ENCODE results near the gene ERCC5. TPM values are rescaled to one million over a fixed set of nuclear protein-coding genes. Genes with fewer than 3 reads are reported as not detected.

The ERCC5 gene
- total and polyA plus RNA-seq, 3 donors from 2014 or later: 43.9 to 54.9 (median 49.9) TPM

DNA sequence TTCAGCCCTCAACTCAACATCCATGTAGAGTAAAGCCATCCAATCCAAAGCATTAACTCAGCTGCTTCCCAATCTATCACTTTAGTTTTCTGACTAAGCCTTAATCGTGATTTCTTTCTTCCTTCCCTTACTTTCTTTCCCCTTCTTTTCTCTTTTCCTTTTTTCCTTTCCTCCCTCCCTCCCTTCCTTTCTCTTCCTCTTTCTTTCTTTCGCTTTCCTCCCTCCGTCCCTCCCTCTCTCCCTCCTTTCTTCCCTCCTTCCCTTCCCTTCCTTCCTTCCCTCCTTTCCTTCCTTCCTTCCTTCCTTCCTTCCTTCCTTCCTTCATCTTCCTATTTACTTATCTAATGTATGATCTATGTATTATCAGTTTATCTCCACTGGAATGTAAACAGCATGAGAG, 71.2 kb downstream of the ERCC5 start:
- Histone ChIP-seq H3K4me3 (no peak overlapping the region), H3K4me1 (no peaks in the 10 kb centered on the region), H3K9me3 (no peaks in the 10 kb centered on the region), H3K36me3 (ENCODE audit: low read depth, missing control alignments) (peaks cover 3% of the 10 kb centered on the region), H3K27me3 (no peaks in the 10 kb centered on the region), H3K27ac (no peak overlapping the region)
- no peak for DNase-seq
- intact Hi-C loops (cut with DNase I; ENCODE audit: low total_unique reads): no loop called here
- 58 to 67% methylated on average over 3 of the region's 3 CpGs for WGBS, 2 donors
- no peak for TF ChIP-seq POLR2A (IDR thresholded peaks at IDR 0.05)
- TF ChIP-seq, protein P1, sequence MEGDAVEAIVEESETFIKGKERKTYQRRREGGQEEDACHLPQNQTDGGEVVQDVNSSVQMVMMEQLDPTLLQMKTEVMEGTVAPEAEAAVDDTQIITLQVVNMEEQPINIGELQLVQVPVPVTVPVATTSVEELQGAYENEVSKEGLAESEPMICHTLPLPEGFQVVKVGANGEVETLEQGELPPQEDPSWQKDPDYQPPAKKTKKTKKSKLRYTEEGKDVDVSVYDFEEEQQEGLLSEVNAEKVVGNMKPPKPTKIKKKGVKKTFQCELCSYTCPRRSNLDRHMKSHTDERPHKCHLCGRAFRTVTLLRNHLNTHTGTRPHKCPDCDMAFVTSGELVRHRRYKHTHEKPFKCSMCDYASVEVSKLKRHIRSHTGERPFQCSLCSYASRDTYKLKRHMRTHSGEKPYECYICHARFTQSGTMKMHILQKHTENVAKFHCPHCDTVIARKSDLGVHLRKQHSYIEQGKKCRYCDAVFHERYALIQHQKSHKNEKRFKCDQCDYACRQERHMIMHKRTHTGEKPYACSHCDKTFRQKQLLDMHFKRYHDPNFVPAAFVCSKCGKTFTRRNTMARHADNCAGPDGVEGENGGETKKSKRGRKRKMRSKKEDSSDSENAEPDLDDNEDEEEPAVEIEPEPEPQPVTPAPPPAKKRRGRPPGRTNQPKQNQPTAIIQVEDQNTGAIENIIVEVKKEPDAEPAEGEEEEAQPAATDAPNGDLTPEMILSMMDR (IDR thresholded peaks at IDR 0.05): no peak

DNA sequence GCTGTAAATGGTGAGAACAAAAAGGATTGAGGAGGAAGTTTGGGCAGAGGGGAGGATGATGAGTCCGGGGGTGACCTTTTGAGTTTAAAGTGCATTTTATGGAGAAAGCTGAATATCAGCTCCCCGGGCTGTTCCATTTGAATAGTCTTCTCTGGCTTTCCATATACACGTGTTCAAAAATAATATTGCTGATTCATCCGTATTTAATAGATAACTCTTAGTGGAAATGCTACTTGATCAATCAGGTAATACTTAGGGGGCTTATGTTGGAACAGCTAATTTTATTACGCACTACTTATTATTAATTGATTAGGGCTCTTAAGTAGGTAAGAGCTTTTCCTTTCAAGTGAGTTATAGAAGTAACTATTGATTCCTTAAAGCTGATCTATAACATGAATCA, 76.4 kb downstream of the ERCC5 start:
- H3K27ac ChIP-seq: no peak overlapping the region
- no peaks in the 10 kb centered on the region for H3K4me1 ChIP-seq
- H3K4me3 ChIP-seq: no peak overlapping the region
- DNase-seq: no peak
- H3K36me3 ChIP-seq (ENCODE audit: low read depth, missing control alignments): no peaks in the 10 kb centered on the region
- no peaks in the 10 kb centered on the region for H3K9me3 ChIP-seq
- no peaks in the 10 kb centered on the region for H3K27me3 ChIP-seq
- intact Hi-C loops (cut with DNase I; ENCODE audit: low total_unique reads): no loop called here
- 80 to 89% methylated on average over 5 of the region's 5 CpGs for whole genome bisulfite sequencing, 2 donors
- TF ChIP-seq, protein P1 (IDR thresholded peaks at IDR 0.05): no peak
- TF ChIP-seq POLR2A (IDR thresholded peaks at IDR 0.05): no peak

Other genes with a start within 250 kb of the ERCC5 start
- 100 to 1,000 TPM in 1 of 2 donors, 10 to 100 TPM in 1; 86.2 to 112 TPM for gene TPP2, start 249.0 kb upstream of the ERCC5 start, total RNA-seq
- gene TPP2, start 249.0 kb upstream of the ERCC5 start, polyA plus RNA-seq (ENCODE audit: insufficient read depth, low read depth, low replicate concordance): 171 TPM
- gene METTL21C, start 151.0 kb upstream of the ERCC5 start, total RNA-seq: under 1 TPM in 1 of 2 donors, not detected in 1; 0.25 TPM
- gene METTL21C, start 151.0 kb upstream of the ERCC5 start, polyA plus RNA-seq (ENCODE audit: insufficient read depth, low read depth, low replicate concordance): 1.8 TPM
- 100 to 1,000 TPM in 1 of 2 donors, 10 to 100 TPM in 1; 80.1 to 123 TPM for gene TEX30, start 72.2 kb upstream of the ERCC5 start, total RNA-seq
- gene TEX30, start 72.2 kb upstream of the ERCC5 start, polyA plus RNA-seq (ENCODE audit: insufficient read depth, low read depth, low replicate concordance): 241 TPM
- 1 to 10 TPM; 2.5 to 4.1 TPM for gene POGLUT2, start 47.1 kb upstream of the ERCC5 start, total RNA-seq
- 3.9 TPM for gene POGLUT2, start 47.1 kb upstream of the ERCC5 start, polyA plus RNA-seq (ENCODE audit: insufficient read depth, low read depth, low replicate concordance)
- 1 to 10 TPM; 8.4 to 9.1 TPM for gene BIVM, start 46.9 kb upstream of the ERCC5 start, total RNA-seq
- gene BIVM, start 46.9 kb upstream of the ERCC5 start, polyA plus RNA-seq (ENCODE audit: insufficient read depth, low read depth, low replicate concordance): 4.7 TPM
- gene SLC10A2, start 220.4 kb downstream of the ERCC5 start, total RNA-seq: not detected
- gene SLC10A2, start 220.4 kb downstream of the ERCC5 start, polyA plus RNA-seq (ENCODE audit: insufficient read depth, low read depth, low replicate concordance): not detected